Measurements from ENCODE around the gene DCN.

DNA sequence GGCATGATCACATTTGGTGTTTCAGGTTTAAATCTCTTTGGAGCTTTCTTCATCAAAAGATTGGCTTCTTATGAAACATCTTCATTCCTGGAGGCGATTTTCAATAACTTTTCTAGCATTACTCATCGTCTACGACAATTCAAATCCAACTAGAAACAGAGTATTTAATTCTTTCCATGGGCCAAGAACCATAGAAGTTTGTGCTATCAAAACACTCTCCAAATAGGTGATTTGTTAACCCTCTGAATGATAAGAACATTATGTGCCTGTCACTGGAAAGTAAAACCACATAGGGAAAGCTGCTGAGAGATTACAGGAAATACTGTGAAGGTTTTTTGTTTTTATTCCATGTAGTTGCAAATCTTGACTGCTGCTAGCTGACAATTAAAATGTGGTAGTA lies 6.9 kb upstream of the DCN start:
- TF ChIP-seq, protein P1, sequence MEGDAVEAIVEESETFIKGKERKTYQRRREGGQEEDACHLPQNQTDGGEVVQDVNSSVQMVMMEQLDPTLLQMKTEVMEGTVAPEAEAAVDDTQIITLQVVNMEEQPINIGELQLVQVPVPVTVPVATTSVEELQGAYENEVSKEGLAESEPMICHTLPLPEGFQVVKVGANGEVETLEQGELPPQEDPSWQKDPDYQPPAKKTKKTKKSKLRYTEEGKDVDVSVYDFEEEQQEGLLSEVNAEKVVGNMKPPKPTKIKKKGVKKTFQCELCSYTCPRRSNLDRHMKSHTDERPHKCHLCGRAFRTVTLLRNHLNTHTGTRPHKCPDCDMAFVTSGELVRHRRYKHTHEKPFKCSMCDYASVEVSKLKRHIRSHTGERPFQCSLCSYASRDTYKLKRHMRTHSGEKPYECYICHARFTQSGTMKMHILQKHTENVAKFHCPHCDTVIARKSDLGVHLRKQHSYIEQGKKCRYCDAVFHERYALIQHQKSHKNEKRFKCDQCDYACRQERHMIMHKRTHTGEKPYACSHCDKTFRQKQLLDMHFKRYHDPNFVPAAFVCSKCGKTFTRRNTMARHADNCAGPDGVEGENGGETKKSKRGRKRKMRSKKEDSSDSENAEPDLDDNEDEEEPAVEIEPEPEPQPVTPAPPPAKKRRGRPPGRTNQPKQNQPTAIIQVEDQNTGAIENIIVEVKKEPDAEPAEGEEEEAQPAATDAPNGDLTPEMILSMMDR (IDR thresholded peaks at IDR 0.05) = no peak
- no peak for TF ChIP-seq ZNF121 (CRISPR knock-in tag; IDR thresholded peaks at IDR 0.05)
- TF ChIP-seq, protein P2, sequence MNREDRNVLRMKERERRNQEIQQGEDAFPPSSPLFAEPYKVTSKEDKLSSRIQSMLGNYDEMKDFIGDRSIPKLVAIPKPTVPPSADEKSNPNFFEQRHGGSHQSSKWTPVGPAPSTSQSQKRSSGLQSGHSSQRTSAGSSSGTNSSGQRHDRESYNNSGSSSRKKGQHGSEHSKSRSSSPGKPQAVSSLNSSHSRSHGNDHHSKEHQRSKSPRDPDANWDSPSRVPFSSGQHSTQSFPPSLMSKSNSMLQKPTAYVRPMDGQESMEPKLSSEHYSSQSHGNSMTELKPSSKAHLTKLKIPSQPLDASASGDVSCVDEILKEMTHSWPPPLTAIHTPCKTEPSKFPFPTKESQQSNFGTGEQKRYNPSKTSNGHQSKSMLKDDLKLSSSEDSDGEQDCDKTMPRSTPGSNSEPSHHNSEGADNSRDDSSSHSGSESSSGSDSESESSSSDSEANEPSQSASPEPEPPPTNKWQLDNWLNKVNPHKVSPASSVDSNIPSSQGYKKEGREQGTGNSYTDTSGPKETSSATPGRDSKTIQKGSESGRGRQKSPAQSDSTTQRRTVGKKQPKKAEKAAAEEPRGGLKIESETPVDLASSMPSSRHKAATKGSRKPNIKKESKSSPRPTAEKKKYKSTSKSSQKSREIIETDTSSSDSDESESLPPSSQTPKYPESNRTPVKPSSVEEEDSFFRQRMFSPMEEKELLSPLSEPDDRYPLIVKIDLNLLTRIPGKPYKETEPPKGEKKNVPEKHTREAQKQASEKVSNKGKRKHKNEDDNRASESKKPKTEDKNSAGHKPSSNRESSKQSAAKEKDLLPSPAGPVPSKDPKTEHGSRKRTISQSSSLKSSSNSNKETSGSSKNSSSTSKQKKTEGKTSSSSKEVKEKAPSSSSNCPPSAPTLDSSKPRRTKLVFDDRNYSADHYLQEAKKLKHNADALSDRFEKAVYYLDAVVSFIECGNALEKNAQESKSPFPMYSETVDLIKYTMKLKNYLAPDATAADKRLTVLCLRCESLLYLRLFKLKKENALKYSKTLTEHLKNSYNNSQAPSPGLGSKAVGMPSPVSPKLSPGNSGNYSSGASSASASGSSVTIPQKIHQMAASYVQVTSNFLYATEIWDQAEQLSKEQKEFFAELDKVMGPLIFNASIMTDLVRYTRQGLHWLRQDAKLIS (CRISPR knock-in tag; IDR thresholded peaks at IDR 0.05; ENCODE audit: borderline replicate concordance) = no peak
- TF ChIP-seq TEAD1 (CRISPR knock-in tag; IDR thresholded peaks at IDR 0.05) = no peak
- TF ChIP-seq, protein P3, sequence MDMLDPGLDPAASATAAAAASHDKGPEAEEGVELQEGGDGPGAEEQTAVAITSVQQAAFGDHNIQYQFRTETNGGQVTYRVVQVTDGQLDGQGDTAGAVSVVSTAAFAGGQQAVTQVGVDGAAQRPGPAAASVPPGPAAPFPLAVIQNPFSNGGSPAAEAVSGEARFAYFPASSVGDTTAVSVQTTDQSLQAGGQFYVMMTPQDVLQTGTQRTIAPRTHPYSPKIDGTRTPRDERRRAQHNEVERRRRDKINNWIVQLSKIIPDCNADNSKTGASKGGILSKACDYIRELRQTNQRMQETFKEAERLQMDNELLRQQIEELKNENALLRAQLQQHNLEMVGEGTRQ (CRISPR knock-in tag; IDR thresholded peaks at IDR 0.05) = no peak
- TF ChIP-seq, protein P4, sequence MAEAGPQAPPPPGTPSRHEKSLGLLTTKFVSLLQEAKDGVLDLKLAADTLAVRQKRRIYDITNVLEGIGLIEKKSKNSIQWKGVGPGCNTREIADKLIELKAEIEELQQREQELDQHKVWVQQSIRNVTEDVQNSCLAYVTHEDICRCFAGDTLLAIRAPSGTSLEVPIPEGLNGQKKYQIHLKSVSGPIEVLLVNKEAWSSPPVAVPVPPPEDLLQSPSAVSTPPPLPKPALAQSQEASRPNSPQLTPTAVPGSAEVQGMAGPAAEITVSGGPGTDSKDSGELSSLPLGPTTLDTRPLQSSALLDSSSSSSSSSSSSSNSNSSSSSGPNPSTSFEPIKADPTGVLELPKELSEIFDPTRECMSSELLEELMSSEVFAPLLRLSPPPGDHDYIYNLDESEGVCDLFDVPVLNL (CRISPR knock-in tag; IDR thresholded peaks at IDR 0.05; ENCODE audit: borderline replicate concordance, low read depth) = no peak
- no peak for TF ChIP-seq ELF4 (CRISPR knock-in tag; IDR thresholded peaks at IDR 0.05; ENCODE audit: low read depth)
- TF ChIP-seq MXD4 (CRISPR knock-in tag; IDR thresholded peaks at IDR 0.05; ENCODE audit: borderline replicate concordance) = no peak
- TF ChIP-seq, protein P5, sequence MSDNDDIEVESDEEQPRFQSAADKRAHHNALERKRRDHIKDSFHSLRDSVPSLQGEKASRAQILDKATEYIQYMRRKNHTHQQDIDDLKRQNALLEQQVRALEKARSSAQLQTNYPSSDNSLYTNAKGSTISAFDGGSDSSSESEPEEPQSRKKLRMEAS (CRISPR knock-in tag; IDR thresholded peaks at IDR 0.05) = no peak
- TF ChIP-seq, protein P6, sequence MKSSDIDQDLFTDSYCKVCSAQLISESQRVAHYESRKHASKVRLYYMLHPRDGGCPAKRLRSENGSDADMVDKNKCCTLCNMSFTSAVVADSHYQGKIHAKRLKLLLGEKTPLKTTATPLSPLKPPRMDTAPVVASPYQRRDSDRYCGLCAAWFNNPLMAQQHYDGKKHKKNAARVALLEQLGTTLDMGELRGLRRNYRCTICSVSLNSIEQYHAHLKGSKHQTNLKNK (CRISPR knock-in tag; IDR thresholded peaks at IDR 0.05) = no peak
- TF ChIP-seq, protein P7, sequence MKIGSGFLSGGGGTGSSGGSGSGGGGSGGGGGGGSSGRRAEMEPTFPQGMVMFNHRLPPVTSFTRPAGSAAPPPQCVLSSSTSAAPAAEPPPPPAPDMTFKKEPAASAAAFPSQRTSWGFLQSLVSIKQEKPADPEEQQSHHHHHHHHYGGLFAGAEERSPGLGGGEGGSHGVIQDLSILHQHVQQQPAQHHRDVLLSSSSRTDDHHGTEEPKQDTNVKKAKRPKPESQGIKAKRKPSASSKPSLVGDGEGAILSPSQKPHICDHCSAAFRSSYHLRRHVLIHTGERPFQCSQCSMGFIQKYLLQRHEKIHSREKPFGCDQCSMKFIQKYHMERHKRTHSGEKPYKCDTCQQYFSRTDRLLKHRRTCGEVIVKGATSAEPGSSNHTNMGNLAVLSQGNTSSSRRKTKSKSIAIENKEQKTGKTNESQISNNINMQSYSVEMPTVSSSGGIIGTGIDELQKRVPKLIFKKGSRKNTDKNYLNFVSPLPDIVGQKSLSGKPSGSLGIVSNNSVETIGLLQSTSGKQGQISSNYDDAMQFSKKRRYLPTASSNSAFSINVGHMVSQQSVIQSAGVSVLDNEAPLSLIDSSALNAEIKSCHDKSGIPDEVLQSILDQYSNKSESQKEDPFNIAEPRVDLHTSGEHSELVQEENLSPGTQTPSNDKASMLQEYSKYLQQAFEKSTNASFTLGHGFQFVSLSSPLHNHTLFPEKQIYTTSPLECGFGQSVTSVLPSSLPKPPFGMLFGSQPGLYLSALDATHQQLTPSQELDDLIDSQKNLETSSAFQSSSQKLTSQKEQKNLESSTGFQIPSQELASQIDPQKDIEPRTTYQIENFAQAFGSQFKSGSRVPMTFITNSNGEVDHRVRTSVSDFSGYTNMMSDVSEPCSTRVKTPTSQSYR (CRISPR knock-in tag; IDR thresholded peaks at IDR 0.05) = no peak

Measured in WTC11 (cell line).